GM12878 (cell line): ENCODE data around the gene RANGAP1. TPM values are rescaled to one million over a fixed set of nuclear protein-coding genes. Genes with fewer than 3 reads are reported as not detected.

Experiments used
- ATAC-seq: fragments of 200-7000 bp; cut with Tn5 transposase; 3 replicates; pipeline ENCODE4 v1.9.1; 2020; ENCODE audit warnings: mild to moderate bottlenecking, moderate library complexity
- BruUV-seq: library from RNA; stranded (reverse); fragments of 400-500 nt; replicated peaks from 2 replicates; lab custom pipeline; 2021; lab: Mats Ljungman, UMichigan
- CTCF ChIA-PET: fragments of 300-600 bp; sonication (Branson Sonifier 250); formaldehyde crosslinking; extraction: SDS; loops from one replicate; lab custom pipeline; 2021; ENCODE audit warnings: inconsistent platforms; lab: Yijun Ruan, JAX
- POLR2A ChIA-PET: fragments of 350-600 bp; formaldehyde crosslinking; extraction: SDS; loops from one replicate; lab custom pipeline; 2021; ENCODE audit warnings: inconsistent platforms; lab: Charles Lee
- RAD21 ChIA-PET: fragments of 300-600 bp; sonication (Branson Sonifier 250); formaldehyde crosslinking; loops from one replicate; lab custom pipeline; 2023; ENCODE audit warnings: antibody characterized with exemption; ENCODE audit not compliant: unreplicated experiment; lab: Charles Lee
- SMC1A ChIA-PET: fragments of 300-600 bp; sonication (Branson Sonifier 250); formaldehyde crosslinking; loops from one replicate; lab custom pipeline; 2023; ENCODE audit not compliant: unreplicated experiment, uncharacterized antibody; lab: Charles Lee
- DNase-seq: peaks from one replicate; pipeline ENCODE4 v3.0.0-alpha.2; 2011; ENCODE audit warnings: low read depth, low spot score
- FAIRE-seq: peaks from 3 replicates; lab custom pipeline; 2011; peaks lifted over from hg19 to GRCh38; lab: Jason Lieb, UNC
- H2AFZ ChIP-seq: 2 replicates; pipeline ENCODE4 v1.6.0; 2011; ENCODE audit warnings: low read depth, low read length, control low read depth; ENCODE audit not compliant: control insufficient read depth
- H3K27ac ChIP-seq: 2 replicates; pipeline ENCODE4 v1.5.1; 2011; ENCODE audit warnings: control low read depth; ENCODE audit not compliant: control insufficient read depth, insufficient read depth
- H3K27me3 ChIP-seq, 2 experiments: replicated peaks in 1 of 2; 2 replicates each; pipeline versions ENCODE4 v1.6.0 to v1.6.1; 2011; ENCODE audit warnings: low read length in 1 of 2; ENCODE audit not compliant: control insufficient read depth in 2 of 2, insufficient read depth in 2 of 2
- H3K36me3 ChIP-seq, 2 experiments: 2 replicates each; pipeline ENCODE4 v1.5.1; 2011; ENCODE audit warnings: low read length in 1 of 2; ENCODE audit not compliant: control insufficient read depth in 2 of 2, insufficient read depth in 2 of 2
- H3K4me1 ChIP-seq: 2 replicates; pipeline ENCODE4 v1.6.1; 2011; ENCODE audit warnings: mild to moderate bottlenecking, low read length, moderate library complexity, mixed read lengths; ENCODE audit not compliant: control insufficient read depth, insufficient read depth
- H3K4me2 ChIP-seq: 2 replicates; pipeline ENCODE4 v1.6.0; 2011; ENCODE audit warnings: control low read depth; ENCODE audit not compliant: control insufficient read depth, insufficient read depth
- H3K4me3 ChIP-seq: fragments of 200-600 bp; sonication (generic); 2 replicates; pipeline ENCODE4 v1.5.1; 2016
- H3K79me2 ChIP-seq: 2 replicates; pipeline ENCODE4 v1.6.0; 2011; ENCODE audit warnings: low read length; ENCODE audit not compliant: control insufficient read depth, insufficient read depth
- H3K9ac ChIP-seq: 2 replicates; pipeline ENCODE4 v1.8.0; 2011; ENCODE audit warnings: low read length, control low read depth, mixed read lengths; ENCODE audit not compliant: control insufficient read depth, insufficient read depth
- H3K9me3 ChIP-seq: replicated peaks from 3 replicates; pipeline ENCODE4 v1.5.1; 2011; ENCODE audit warnings: mild to moderate bottlenecking, low read length; ENCODE audit not compliant: control insufficient read depth, insufficient read depth
- H4K20me1 ChIP-seq: 2 replicates; pipeline ENCODE4 v1.6.0; 2011; ENCODE audit not compliant: control insufficient read depth, insufficient read depth
- ASH2L ChIP-seq: fragments of 300-600, 200-600 bp; sonication (generic); IDR thresholded peaks from 2 replicates; pipeline ENCODE4 v1.6.1; 2017; ENCODE audit warnings: low read depth, mild to moderate bottlenecking, borderline replicate concordance
- BMI1 ChIP-seq: fragments of 450-650 bp; IDR thresholded peaks from 2 replicates; pipeline ENCODE4 v1.6.1; 2016; ENCODE audit warnings: mild to moderate bottlenecking, moderate library complexity, borderline replicate concordance
- CBFB ChIP-seq: IDR thresholded peaks from 2 replicates; pipeline ENCODE4 v1.6.1; 2016; ENCODE audit warnings: antibody characterized with exemption, low read depth
- CREM ChIP-seq: IDR thresholded peaks from 2 replicates; pipeline ENCODE4 v1.6.1; 2014; ENCODE audit warnings: antibody characterized with exemption, low read depth
- EGR1 ChIP-seq, 2 experiments: IDR thresholded peaks; 1 replicate in 1 of 2; 2 replicates in 1 of 2; pipeline ENCODE4 v1.6.1; 2011 to 2012; ENCODE audit warnings: low read depth in 2 of 2, low read length in 2 of 2, borderline replicate concordance in 1 of 2, mild to moderate bottlenecking in 1 of 2, moderate library complexity in 1 of 2
- EZH2 ChIP-seq: IDR thresholded peaks from 2 replicates; pipeline ENCODE4 v1.6.1; 2012; ENCODE audit warnings: low read depth, mild to moderate bottlenecking, control low read depth, inconsistent platforms, low read length, borderline replicate concordance; ENCODE audit not compliant: control insufficient read depth
- FOXK2 ChIP-seq: fragments of 450-650 bp; IDR thresholded peaks from 2 replicates; pipeline ENCODE4 v1.6.1; 2017; ENCODE audit warnings: mild to moderate bottlenecking, moderate library complexity
- LARP7 ChIP-seq: fragments of 450-650 bp; IDR thresholded peaks from 2 replicates; pipeline ENCODE4 v1.6.1; 2017; ENCODE audit warnings: mild to moderate bottlenecking
- PAX8 ChIP-seq: fragments of 450-650 bp; IDR thresholded peaks from 2 replicates; pipeline ENCODE4 v1.6.1; 2017; ENCODE audit warnings: mild to moderate bottlenecking, moderate library complexity
- RCOR1 ChIP-seq: conservative IDR thresholded peaks from 2 replicates; pipeline ENCODE4 v1.6.1; 2012; ENCODE audit warnings: low read depth, low read length, improper control_type of control experiment
- RUNX3 ChIP-seq: IDR thresholded peaks from 2 replicates; pipeline ENCODE4 v1.6.1; 2012; ENCODE audit warnings: low read length, inconsistent platforms
- SREBF1 ChIP-seq: IDR thresholded peaks from 2 replicates; pipeline ENCODE4 v1.6.1; 2012; ENCODE audit warnings: mild to moderate bottlenecking, low read length
- TCF3 ChIP-seq: IDR thresholded peaks from 2 replicates; pipeline ENCODE4 v1.6.1; 2012; ENCODE audit warnings: low read depth, mild to moderate bottlenecking, low read length, borderline replicate concordance; ENCODE audit not compliant: insufficient read depth
- ZBTB33 ChIP-seq: fragments of 450-650 bp; IDR thresholded peaks from 2 replicates; pipeline ENCODE4 v1.6.1; 2017; ENCODE audit warnings: mild to moderate bottlenecking
- ZNF24 ChIP-seq: fragments of 450-650 bp; IDR thresholded peaks from 2 replicates; pipeline ENCODE4 v1.6.1; 2017; ENCODE audit warnings: antibody characterized with exemption, mild to moderate bottlenecking
- WGBS: methylation state at CpG from one replicate; pipeline ENCODE4 v1.1.6; 2016; ENCODE audit warnings: low lambda C conversion rate; ENCODE audit not compliant: insufficient replicate concordance, insufficient coverage; ENCODE audit errors: missing lambda C conversion rate; 5-methylcytosine and 5-hydroxymethylcytosine counted together
- in situ Hi-C: fragments of 300-500 bp; cut with MboI; formaldehyde crosslinking; loops from 9 replicates; pipeline ENCODE4 v1.14.3; 2018; ENCODE audit warnings: mixed read lengths
- intact Hi-C: fragments of 100-400 bp; cut with micrococcal nuclease; formaldehyde crosslinking; loops from one replicate; pipeline ENCODE4 v1.14.2; 2022; ENCODE audit not compliant: unreplicated experiment
- polyA plus RNA-seq, 11 experiments: library from polyadenylated mRNA; depleted of rRNA in 4 of 11; unstranded in 6 of 11; stranded (reverse) in 5 of 11; fragments of >200 nt; fragmentation: Nextera tagmentation in 4 of 11; fragmentation: Illumina TruSeq in 1 of 11; extraction: Ambion mirVana in 4 of 11; extraction: Trizol in 1 of 11; gene quantifications; 1 replicate in 1 of 11; 2 replicates in 10 of 11; pipeline versions ENCODE4 v1.2.1 to v1.2.3, GENCODE V29; 2011 to 2016; ENCODE audit warnings: inconsistent platforms in 2 of 11, missing spikeins in 2 of 11, low read depth in 1 of 11
- total RNA-seq, 4 experiments: library from RNA; depleted of rRNA in 3 of 4; stranded (reverse); fragments of >200 nt in 3 of 4; fragmentation: Illumina TruSeq in 1 of 4; extraction: Trizol in 1 of 4; gene quantifications; 2 replicates each; pipeline versions ENCODE4 v1.2.1 to v1.2.3, GENCODE V29; 2013 to 2021

RANGAP1 gene
- total and polyA plus RNA-seq, 10 of the 15 experiments (the other 5 are each of a cell fraction or from before 2014, with no cell fraction given), result 2.5 to 109 (median 60.2) TPM

DNA sequence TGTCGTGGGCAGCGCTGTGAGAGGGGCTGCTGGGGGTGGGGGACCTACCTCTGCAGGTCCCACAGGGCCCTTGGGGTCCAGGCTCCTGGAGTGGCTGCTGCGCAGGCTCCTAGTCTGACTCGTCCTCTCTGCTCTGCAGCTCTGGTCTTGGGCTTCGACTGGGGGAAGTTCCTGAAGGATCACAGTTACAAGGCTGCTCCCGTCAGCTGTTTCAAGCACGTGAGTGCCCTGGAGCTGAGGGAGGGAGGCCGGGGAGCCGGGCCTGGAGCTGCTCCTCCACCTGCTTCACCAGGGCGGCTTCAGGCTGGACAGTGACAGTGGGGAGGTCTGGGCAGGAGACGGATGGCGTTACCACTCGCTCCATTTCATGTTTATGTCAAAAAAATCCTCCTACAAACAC is 69.0 kb downstream of the RANGAP1 start:
- RAD21 ChIA-PET, result interaction anchor here (0.5 kb wide), 1 partner anchor 756 kb away, joined by 3 read pairs; no protein-coding TSS in a partner anchor
- SMC1A ChIA-PET, result interaction anchor here (1.0 to 1.5 kb wide), 2 partner anchors 21 to 294 kb away, joined by 3 read pairs; no protein-coding TSS in a partner anchor
- DNase-seq, result no peak
- POLR2A ChIA-PET, result interaction anchor here (1.2 to 1.5 kb wide), 2 partner anchors 7 to 164 kb away, joined by 3 to 5 read pairs; partner anchors contain the start of gene TEF
- peaks cover 9 to 17% of the 10 kb centered on the region in 2 experiments for H3K36me3 ChIP-seq
- intact Hi-C loops, result no loop called here
- no peak for TF ChIP-seq TCF3
- H3K27me3 ChIP-seq, result no peaks in the 10 kb centered on the region
- CTCF ChIA-PET, result interaction anchor here (0.6 to 1.3 kb wide), 3 partner anchors 21 to 294 kb away, joined by 3 to 9 read pairs (median 3); no protein-coding TSS in a partner anchor
- no TSS peak for BruUV-seq
- ATAC-seq, result no peak
- peak overlapping the region; percentile 56 for H3K27ac ChIP-seq
- H3K4me1 ChIP-seq, result peaks cover 12% of the 10 kb centered on the region
- no peaks in the 10 kb centered on the region for H4K20me1 ChIP-seq
- FAIRE-seq, result no peak
- no peak overlapping the region for H3K9ac ChIP-seq
- H3K4me2 ChIP-seq, result peak overlapping the region; percentile 64; the same call in 1 of the 2 replicates
- H3K4me3 ChIP-seq, result peak overlapping the region; percentile 5; the same call in 1 of the 2 replicates
- in situ Hi-C loops, result no loop called here
- H3K79me2 ChIP-seq, result no peaks in the 10 kb centered on the region
- WGBS, result 93% methylated on average over 13 of the region's 13 CpGs
- H3K9me3 ChIP-seq, result no peaks in the 10 kb centered on the region; the same call in 2 of the 3 replicates
- H2AFZ ChIP-seq, result no peak overlapping the region

- H3K36me3 ChIP-seq, result peaks cover 7 to 13% of the 10 kb centered on the region in 2 experiments
- intact Hi-C loops, result no loop called here
- POLR2A ChIA-PET, result interaction anchor here (0.6 kb wide), 1 partner anchor 301 kb away, joined by 4 read pairs; no protein-coding TSS in a partner anchor
- TF ChIP-seq CBFB, result no peak
- no peak for TF ChIP-seq EZH2
- no peak for TF ChIP-seq PAX8
- no peak for TF ChIP-seq BMI1
- TF ChIP-seq RUNX3, result no peak
- TF ChIP-seq RCOR1, result no peak
- TF ChIP-seq LARP7, result no peak
- no peak for TF ChIP-seq CREM
- no peak for TF ChIP-seq ZNF24
- TF ChIP-seq EGR1 (IDR thresholded peaks at IDR 0.05; ENCODE audit: borderline replicate concordance in 1 of 2, low read depth in 2 of 2, low read length in 2 of 2), result no peak
- TF ChIP-seq SREBF1, result no peak
- no peak for TF ChIP-seq ZBTB33
- TF ChIP-seq ASH2L, result no peak
- no peak for TF ChIP-seq FOXK2
Observed at GRCh38 chr22:41215926-41216325, 70.1 kb downstream of the RANGAP1 start.

More at GRCh38 chr22:41215926-41216325, 70.1 kb downstream of the RANGAP1 start:
- Histone ChIP-seq H4K20me1 (no peaks in the 10 kb centered on the region), H3K4me2 (no peak overlapping the region), H3K9ac (no peak overlapping the region), H3K9me3 (no peaks in the 10 kb centered on the region; the same call in 2 of the 3 replicates), H3K4me1 (peaks cover 12% of the 10 kb centered on the region), H2AFZ (no peak overlapping the region), H3K79me2 (no peaks in the 10 kb centered on the region), H3K27me3 (no peaks in the 10 kb centered on the region), H3K4me3 (no peak overlapping the region), H3K27ac (no peak overlapping the region)
- no peak for DNase-seq
- BruUV-seq, result no TSS peak
- no peak for FAIRE-seq
- in situ Hi-C loops, result no loop called here
- RAD21 ChIA-PET, result no interaction called here
- CTCF ChIA-PET, result interaction anchor here (2.2 kb wide), 1 partner anchor 22 kb away, joined by 6 read pairs; no protein-coding TSS in a partner anchor
- SMC1A ChIA-PET, result no interaction called here
- ATAC-seq, result no peak
- 99% methylated on average over 7 of the region's 7 CpGs for WGBS
